Embryonic facial prominence (tissue), 1 donor: ENCODE results near the gene REC8.
"Not testable (repeated sequence)": the region's sequence is repeated elsewhere in the genome, so short reads cannot be mapped to it uniquely, and the experiment has no call there.

ENCODE experiments used
- DNase-seq: peaks from one replicate; pipeline ENCODE4 v3.0.0-alpha.2; 2016; ENCODE audit errors: extremely low spot score

The REC8 gene

DNA sequence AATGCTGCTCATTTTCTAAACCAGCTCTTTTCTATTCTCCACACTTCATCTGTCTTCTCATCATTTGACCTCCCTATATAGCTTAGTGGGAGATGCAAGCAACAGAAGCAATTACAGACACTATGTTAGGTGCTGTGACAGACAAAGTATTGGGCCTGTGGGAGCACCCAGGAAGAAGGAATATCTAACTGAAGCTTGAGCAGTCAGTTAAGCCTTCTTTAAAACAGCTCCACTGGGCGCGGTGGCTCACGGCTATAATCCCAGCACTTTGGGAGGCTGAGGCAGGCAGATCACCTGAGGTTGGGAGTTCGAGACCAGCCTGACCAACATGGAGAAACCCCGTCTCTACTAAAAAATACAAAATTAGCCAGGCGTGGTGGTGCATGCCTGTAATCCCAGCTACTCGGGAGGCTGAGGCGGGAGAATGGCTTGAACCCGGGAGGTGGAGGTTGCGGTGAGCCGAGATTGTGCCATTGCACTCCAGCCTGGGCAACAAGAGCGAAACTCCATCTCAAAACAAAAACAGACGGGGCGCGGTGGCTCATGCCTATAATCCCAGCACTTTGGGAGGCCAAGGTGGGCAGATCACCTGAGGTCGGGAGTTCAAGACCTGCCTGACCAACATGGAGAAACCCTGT is 31.5 kb downstream of the REC8 start:
- DNase-seq: not testable (repeated sequence)

DNA sequence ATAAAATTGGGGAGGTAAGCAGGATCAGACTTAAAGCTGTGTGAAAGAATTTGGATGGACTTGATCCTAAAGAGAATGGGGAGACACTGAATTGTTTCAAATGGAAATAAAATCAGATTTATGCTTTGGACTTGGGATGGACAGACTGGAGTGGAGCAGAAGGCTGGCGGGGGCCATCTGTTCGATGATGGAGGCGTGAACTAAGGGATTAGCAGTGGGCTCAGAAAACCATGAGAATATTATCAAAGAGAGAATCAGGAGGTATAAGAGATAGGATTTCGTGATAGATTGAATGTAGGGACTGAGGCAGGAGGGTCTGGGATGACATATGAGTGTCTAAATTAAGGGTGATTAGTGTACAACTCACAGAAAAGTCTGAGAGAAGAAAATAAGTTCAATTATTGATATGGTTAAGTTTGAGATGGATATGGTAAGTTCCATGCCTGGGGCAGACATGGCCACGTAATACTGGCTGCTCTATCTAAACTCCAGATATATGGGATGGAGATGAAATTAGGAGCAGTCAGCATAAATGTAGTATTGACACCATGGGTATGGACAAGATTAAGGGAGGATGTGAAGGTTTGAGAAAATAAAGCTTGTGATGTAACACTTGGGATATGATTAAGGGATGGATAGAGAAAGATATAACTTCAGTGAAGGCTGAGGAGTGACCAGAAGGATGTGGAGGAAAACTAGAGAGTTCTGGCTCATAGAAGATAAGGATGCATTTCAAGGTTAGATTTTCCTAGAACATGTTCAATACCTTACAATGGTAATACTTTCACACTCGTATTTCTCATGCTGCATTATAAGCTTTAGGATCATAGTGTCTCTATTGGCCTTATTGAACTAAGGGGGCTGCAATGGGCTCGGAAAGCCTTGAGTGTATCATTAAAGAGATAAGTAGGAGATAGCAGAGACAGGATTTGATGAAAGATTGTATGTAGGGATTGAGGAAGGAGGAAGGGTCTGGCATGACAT is 32.6 kb downstream of the REC8 start:
- DNase-seq: no peak

DNA sequence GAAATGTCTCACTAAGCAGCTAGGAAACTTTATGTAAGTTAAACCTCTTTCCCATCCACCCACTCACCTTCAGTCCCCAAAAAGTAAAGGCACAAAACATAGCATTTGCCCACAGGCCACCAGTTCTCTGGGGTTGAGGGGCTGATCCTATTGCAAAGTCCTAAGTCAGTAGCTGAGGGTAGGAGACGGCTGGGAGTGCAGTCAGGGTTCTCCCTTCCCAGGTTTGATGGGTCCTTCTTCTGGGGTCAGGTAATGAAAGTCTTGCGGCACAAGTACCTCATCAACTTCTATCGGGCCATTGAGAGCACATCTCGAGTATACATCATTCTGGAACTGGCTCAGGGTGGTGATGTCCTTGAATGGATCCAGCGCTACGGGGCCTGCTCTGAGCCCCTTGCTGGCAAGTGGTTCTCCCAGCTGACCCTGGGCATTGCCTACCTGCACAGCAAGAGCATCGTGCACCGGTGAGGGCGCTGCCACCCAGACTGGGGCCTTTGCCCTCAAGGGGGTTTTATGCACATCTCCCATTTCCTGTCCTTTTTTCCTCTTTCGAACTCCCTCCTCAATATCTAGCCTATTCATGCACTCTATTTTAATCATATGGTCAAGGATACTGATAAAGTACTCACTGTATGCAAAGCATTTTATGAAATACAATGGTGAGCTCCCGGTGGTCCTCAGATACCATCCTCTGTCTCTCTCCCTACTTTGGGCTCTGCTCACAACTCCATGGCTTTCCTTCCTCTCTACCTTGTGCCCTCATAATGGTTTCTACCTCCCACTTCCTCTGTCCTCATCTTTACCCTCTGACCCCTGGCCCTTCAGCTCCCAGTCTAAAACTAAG is 34.6 kb downstream of the REC8 start:
- no peak for DNase-seq

DNA sequence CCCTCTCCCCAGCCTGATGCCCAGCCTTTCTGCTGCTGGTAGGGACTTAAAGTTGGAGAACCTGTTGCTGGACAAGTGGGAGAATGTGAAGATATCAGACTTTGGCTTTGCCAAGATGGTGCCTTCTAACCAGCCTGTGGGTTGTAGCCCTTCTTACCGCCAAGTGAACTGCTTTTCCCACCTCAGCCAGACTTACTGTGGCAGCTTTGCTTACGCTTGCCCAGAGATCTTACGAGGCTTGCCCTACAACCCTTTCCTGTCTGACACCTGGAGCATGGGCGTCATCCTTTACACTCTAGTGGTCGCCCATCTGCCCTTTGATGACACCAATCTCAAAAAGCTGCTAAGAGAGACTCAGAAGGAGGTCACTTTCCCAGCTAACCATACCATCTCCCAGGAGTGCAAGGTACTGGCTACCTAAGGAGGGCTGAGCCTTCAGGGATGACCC is 35.2 kb downstream of the REC8 start:
- DNase-seq: no peak

DNA sequence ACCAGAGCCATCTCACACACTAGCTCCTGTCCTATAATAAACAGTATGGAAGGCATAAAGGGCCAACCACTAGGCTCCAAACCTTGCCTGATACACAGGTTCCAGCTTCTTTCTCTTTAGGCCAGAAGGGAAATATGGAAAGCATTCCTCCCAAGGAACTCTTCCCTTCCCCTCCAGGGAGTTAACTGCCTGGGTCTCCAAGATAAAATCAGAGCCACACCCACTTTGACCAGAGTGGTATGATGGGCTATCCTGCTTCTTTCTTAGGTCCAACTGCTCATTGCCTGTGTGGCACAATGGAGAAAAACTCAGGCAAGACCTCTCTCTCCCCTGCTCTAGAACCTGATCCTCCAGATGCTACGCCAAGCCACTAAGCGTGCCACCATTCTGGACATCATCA is 35.7 kb downstream of the REC8 start:
- no peak for DNase-seq

DNA sequence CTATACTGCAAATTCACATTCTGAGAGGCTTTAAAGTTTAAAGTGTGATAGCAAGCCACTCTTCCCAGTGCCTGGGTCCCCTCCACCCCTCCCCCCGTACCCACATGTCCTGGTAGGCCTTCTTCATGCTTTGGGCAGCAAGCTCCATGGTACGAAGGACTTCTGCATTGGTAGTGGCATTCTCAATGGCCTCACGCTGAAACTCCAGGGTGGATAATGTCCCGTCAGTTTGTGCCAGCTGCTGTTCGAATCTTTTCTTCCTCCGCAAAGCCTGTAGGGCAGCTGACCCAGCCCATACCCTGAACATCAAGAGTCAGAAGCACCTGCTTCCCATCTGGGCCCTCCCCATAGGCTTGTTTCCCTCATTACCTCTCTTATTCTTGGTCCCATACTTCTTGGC is 39.4 kb downstream of the REC8 start:
- no peak for DNase-seq

DNA sequence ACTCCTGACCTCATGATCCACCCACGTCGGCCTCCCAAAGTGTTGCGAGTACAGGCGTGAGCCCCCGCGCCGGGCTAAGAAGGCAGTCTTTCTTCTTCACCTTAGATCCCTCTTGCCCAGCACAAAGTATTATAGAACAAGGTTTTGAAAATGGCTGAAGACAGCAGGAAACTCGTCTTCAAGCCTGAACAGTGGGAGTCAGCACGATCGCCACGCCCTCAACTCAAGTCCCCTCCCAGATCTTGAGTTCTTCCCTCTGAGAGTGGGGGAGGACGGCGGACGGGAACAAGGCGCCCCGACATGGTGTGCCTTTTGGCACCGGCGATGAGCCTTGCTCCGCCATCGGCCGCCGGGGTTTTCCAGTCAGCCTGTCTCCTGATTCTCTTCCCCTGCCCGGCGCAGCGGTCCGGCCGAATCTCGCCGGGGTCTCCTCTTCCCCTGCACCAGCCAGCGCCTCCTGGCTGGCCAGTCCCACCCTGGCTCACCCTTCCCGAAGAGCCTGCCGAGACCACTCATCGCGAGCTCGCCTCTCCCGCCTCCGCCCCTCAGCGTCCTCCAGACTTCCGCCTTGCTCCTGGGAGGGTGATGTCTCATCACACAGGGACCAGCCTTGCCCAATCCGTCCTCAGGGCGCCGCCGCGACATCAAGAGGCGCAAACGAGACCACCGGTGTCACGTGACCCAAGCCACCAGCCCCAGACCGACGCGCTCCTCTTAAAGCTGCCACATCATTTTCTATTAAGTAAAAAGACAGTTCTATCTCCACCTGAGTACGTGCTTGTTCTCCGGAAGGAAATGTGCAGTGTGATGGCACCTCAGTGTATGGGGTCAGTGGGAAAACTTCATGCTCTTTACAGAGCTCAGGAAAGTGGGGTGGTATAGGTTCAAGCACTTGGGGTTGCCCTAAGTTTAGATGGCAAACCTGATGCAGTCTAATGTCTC is 41.3 kb downstream of the REC8 start, which contains the start of gene CHMP4A:
CHMP4A (minus strand) TSS at position 565 of the 942 bp plus-strand sequence; CDS start at position 516, 49 bp downstream.
- peak; percentile 94 for DNase-seq

DNA sequence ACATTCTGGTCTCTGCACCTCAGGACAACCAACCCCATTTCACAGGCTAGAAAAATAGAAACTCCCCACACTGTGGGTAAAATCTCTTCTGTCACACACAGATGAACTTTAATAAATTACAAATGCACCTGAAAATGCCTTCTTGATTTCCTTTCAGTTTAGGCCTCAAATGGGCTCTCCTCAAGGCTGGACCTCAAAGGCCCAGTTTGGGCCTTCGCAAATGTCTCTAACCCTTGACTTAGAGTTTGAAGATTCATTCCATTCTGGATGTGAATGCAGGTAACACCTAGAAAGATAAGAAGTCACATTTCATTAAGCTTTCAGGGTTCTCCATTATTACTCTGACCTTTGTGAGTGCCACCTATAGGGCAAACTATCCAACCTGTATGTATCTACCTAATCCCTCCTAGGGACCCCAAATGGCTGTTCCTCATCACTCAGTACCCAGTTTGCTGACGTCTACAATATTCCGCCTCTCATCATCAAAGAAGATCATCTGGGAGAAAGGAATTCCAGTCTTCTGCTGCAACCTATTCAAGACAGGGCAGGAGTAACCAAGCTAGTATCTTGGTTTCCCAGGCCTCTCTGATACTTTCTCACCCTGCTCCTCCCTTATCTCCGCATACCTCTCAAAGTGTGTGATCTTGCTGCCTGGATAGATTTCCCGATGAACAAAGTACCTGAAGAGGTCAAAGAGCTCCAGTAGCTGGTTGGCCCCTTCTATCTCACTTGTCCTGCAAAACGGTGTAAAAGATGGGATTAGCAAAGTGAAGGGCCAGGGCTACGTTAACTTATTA is 42.2 kb downstream of the REC8 start:
- DNase-seq: no peak

DNA sequence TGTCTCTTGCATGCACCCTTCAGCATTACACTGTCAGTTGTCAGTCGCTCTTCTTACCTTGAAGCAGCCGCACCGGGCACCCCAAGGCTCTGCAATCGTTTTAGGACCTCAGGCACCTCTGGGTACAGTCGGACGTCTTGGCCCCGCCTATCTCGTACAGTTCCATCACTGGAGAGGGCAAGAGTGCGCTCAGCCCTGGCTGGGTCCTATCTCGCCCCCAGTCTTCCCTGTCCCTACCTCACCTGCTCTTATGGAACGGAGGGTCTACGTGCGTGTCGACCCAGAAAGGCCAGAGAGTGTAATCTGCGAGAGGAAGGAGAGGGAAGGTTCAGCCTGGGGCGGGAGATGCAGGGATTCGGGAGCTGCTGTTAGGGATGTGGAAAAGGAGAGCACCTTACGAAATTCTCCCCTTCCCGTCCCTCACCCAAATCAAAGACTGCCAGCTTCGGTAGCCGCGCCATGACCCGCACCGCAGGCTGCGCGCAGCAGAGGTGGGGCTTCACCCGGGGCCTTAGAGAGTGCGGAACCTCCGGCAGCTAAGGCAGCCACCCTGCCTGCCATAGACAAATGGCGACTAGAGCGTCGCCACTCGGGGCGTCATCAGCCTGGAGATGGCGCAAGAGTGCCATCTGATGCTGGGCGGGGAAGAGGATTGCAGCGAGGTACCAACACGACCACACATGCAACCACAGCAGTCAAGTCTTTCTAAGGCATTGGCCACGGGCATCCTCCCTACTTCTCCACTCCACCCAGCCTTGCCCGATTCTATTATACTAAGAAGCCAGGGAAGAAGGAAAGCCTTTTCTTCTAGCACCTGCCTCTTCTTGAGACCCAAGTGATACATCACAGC is 43.8 kb downstream of the REC8 start, which contains the start of gene MDP1:
MDP1 (minus strand) TSS at position 572 of the 850 bp plus-strand sequence; CDS start at position 461, 111 bp downstream.
- DNase-seq: peak; percentile 79

DNA sequence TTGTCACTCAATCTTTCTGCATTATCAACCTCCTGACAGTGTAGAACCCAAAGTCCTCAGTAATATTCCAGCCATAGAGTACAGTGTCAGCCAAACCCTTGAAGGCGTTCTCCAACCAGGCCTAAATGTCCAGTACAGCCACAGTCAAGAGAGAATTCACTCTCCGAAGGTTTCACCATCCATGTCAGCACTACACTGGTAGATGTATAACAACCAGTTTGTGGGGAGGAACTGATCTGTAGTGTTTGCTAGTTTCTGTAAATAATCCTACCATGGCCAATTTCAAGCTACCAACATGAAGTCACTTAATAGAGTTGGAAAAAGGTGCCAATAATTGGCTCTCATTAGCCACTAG is 44.4 kb downstream of the REC8 start:
- DNase-seq: no peak

DNA sequence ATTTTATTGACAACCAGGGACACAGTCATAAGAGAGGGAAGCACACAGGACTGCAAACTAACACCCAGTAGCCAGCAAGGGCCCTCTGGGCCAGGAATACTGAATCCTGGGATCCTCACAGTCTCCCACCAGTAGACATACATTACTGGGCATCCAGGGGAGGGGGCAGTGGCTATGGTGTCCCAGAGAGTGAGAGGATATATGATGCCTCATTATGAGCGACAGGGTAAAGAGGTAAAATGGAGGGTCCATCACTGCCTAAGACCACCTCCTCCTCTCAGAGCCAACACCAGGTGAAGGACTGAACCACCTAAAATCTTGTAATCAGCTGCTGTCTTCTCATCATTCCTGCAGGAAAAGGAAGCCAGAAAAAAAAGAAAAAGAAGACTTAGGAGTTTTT is 45.0 kb downstream of the REC8 start:
- DNase-seq: not testable (repeated sequence)

DNA sequence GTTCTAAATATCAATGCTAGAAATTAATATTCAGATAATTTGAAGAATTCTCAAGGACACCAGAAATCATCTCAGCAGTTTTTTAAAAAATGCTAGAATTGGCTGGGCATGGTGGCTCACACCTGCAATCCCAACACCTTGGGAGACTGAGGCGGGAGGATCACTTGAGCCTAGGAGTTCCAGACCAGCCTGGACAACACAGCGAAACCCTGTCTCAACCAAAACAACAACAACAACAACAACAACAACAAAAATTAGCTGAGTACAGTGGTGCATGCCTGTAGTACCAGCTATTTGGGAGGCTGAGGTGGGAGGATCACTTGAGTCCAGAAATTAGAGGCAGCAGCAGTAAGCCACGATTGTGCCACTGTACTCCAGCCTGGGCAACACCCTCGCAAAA is 47.2 kb downstream of the REC8 start:
- DNase-seq: no peak

DNA sequence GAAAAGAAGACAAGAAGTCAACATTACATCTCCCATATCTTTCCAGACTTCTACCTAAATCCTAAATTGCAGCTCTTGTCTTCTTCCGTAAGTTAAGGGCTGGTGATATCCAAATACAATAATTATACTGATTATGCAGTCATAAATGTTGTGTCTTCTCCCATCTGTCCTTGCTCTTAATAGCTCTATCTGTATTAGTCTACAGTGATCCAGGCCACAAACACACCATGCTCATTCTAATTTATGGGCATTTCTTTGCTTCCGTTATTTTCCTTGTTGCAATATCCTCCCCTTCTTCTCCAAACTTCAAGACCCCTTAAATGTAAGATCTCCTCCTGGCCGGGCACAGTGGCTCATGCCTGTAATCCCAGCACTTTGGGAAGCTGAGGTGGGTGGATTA is 47.6 kb downstream of the REC8 start:
- DNase-seq: no peak

DNA sequence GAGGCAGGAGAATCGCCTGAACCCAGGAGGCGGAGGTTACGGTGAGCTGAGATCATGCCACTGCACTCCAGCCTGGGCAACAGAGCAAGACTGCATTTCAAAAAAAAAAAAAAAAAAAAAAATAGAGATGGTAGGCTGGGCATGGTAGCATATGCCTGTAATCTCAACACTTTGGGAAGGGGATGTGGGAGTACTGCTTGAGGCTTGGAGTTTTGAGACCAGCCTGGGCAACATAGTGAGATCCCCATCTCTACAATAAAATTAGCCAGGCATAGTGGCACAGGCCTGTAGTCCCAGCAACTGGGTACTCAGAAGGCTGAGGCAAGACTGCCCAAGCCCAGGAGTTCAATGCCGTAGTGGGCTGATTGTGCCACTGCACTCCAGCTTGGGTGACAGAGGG is 51.1 kb downstream of the REC8 start:
- DNase-seq: not testable (repeated sequence)

DNA sequence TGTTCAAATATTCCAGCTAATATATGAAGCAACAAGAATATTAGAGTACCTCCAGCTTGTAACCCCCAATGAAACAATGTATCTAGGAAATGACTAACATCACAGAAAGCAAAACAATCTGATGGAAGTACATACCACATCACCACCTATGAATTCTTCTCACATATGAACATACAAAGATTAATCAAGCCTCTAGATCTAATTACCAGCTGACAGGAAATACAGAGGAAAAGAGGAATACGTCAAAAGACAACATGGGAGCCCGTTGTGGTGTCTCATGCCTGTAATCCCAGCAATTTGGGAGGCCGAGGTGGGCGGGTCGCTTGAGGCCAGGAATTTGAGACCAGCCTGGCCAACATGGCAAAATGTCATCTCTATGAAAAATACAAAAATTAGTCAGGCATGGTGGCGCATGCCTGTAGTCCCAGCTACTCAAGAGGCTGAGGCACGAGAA is 52.8 kb downstream of the REC8 start:
- no peak for DNase-seq

DNA sequence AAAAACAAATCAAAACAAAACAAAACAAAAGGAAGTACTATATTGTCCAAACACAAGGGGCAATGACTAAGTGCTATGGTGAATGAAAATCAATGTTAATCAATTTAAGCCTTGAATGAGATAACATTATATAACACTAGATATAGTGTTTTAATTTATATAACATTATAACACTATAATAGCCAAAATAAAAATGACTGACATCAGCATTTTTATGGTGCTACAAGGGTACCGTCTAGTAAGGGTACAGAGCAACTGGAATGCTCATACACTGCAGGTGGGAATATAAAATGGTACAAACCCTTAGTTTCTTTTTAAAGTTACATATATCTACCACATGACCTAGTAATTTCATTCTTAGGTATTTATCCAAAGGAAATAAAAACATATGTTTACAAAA is 54.6 kb downstream of the REC8 start:
- DNase-seq: no peak

DNA sequence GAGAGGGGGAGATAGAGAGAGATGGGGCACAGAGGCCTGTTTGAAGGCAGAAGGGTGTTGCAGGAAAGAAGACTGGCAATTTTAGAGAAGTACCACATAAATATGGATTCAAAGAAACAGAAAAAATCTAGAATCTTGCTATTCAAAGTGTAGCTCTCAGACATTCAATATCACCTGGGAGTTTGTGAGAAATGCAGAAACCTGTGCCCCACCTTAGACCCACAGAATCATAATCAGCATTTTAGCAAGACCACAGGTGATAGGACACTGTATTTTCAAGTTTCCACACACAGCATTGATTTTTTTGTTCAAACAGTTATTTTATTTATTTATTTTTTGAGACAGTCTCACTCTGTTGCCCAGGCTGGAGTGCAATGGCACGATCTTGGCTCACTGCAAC is 57.0 kb downstream of the REC8 start:
- DNase-seq: no peak
